MM.1S (cell line): Measurements from ENCODE around the gene SP110.

Experiments
- DNase-seq: peaks from one replicate; pipeline ENCODE4 v3.0.0-alpha.2; 2015
- H2AFZ ChIP-seq: fragments of 300-600 bp; sonication (generic); 2 replicates; pipeline ENCODE4 v1.6.0; 2016; ENCODE audit warnings: antibody characterized with exemption, low read length
- H3F3A ChIP-seq: fragments of 300-600 bp; sonication (generic); 2 replicates; pipeline ENCODE4 v1.6.1; 2016; ENCODE audit warnings: mild to moderate bottlenecking, antibody characterized with exemption, low read length, moderate library complexity, mixed read lengths; ENCODE audit not compliant: insufficient read depth
- H3K27ac ChIP-seq: fragments of 300-600 bp; sonication (generic); 2 replicates; pipeline ENCODE4 v1.5.1; 2016; ENCODE audit warnings: mild to moderate bottlenecking, low read length
- H3K27me3 ChIP-seq: fragments of 300-600 bp; sonication (generic); replicated peaks from 2 replicates; pipeline ENCODE4 v1.6.0; 2016; ENCODE audit warnings: low read length; ENCODE audit not compliant: insufficient read depth
- H3K36me3 ChIP-seq: fragments of 300-600 bp; sonication (generic); replicated peaks from 2 replicates; pipeline ENCODE4 v1.6.1; 2016; ENCODE audit warnings: mild to moderate bottlenecking, low read length, mixed read lengths; ENCODE audit not compliant: insufficient read depth
- H3K4me1 ChIP-seq: fragments of 300-600 bp; sonication (generic); 2 replicates; pipeline ENCODE4 v1.6.1; 2016; ENCODE audit warnings: low read length, mixed read lengths
- H3K4me2 ChIP-seq: fragments of 300-600 bp; sonication (generic); 2 replicates; pipeline ENCODE4 v1.6.0; 2016; ENCODE audit warnings: low read depth, low read length
- H3K4me3 ChIP-seq: fragments of 300-600 bp; sonication (generic); 2 replicates; pipeline ENCODE4 v1.5.1; 2016; ENCODE audit warnings: low read length, mixed read lengths
- H3K79me2 ChIP-seq: fragments of 300-600 bp; sonication (generic); 2 replicates; pipeline ENCODE4 v1.6.1; 2016; ENCODE audit warnings: mixed run types, low read length, mixed read lengths
- H3K9ac ChIP-seq: fragments of 300-600 bp; sonication (generic); 2 replicates; pipeline ENCODE4 v1.6.1; 2016; ENCODE audit warnings: low read length, mixed read lengths
- H3K9me2 ChIP-seq: fragments of 300-600 bp; sonication (generic); replicated peaks from 2 replicates; pipeline ENCODE4 v1.6.1; 2016; ENCODE audit warnings: mild to moderate bottlenecking, low read length, mixed read lengths; ENCODE audit not compliant: insufficient read depth
- H3K9me3 ChIP-seq: fragments of 300-600 bp; sonication (generic); replicated peaks from 2 replicates; pipeline ENCODE4 v1.6.1; 2016; ENCODE audit warnings: mild to moderate bottlenecking, low read length, mixed read lengths; ENCODE audit not compliant: insufficient read depth
- H4K20me1 ChIP-seq: fragments of 300-600 bp; sonication (generic); 2 replicates; pipeline ENCODE4 v1.6.1; 2016; ENCODE audit warnings: mild to moderate bottlenecking, low read length, moderate library complexity, mixed read lengths; ENCODE audit not compliant: insufficient read depth
- EZH2 ChIP-seq: fragments of 300-600 bp; sonication (generic); optimal IDR thresholded peaks from 2 replicates; pipeline ENCODE3; 2017; ENCODE audit warnings: low read depth, mild to moderate bottlenecking, antibody characterized with exemption, low read length, mixed read lengths
- EZH2phosphoT487 ChIP-seq: fragments of 300-600 bp; sonication (generic); IDR thresholded peaks from 2 replicates; pipeline ENCODE4 v1.6.1; 2018; ENCODE audit warnings: antibody characterized with exemption, low read length
- TF ChIP-seq, protein P1 (sequence below): fragments of 300-600 bp; sonication (generic); IDR thresholded peaks from 2 replicates; pipeline ENCODE4 v1.5.1; 2016; ENCODE audit warnings: antibody characterized with exemption, low read length, mixed read lengths

Gene SP110

DNA sequence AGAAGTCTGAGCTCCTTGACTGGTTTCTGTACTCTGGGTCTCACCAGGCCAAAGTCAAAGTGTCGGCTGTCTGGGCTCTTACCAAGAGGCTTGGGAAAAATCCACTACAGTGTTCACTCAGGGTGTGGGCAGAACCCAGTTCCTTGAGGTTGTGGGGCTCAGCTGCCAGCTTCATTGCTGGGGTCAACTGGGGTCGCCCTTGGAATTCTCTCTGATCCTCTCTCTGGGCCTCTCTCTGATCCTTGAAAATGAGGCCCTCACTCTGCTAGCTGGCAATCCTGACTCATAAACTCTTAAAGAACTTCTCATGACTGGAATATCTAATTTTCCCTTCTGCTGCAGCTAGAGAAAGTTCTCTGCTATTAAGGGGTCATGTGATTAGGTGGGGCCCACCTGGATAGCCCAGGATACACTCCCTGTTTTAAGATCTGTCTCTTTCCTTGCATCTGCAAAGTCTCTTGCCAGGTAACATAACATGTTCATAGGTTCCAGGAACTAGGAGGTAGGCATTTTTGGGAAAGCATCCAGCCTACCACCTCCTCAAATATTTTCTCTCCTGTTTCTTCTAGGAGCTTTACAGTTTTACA, 66.3 kb downstream of the SP110 start:
- no peak overlapping the region for H2AFZ ChIP-seq
- H3K4me3 ChIP-seq, result no peak overlapping the region
- H3K36me3 ChIP-seq, result no peaks in the 10 kb centered on the region
- no peak overlapping the region for H3K27ac ChIP-seq
- no peaks in the 10 kb centered on the region for H3K9me2 ChIP-seq
- no peaks in the 10 kb centered on the region for H3F3A ChIP-seq
- H3K9me3 ChIP-seq, result no peaks in the 10 kb centered on the region
- H3K27me3 ChIP-seq, result no peaks in the 10 kb centered on the region
- no peaks in the 10 kb centered on the region for H3K79me2 ChIP-seq
- TF ChIP-seq, protein P1, sequence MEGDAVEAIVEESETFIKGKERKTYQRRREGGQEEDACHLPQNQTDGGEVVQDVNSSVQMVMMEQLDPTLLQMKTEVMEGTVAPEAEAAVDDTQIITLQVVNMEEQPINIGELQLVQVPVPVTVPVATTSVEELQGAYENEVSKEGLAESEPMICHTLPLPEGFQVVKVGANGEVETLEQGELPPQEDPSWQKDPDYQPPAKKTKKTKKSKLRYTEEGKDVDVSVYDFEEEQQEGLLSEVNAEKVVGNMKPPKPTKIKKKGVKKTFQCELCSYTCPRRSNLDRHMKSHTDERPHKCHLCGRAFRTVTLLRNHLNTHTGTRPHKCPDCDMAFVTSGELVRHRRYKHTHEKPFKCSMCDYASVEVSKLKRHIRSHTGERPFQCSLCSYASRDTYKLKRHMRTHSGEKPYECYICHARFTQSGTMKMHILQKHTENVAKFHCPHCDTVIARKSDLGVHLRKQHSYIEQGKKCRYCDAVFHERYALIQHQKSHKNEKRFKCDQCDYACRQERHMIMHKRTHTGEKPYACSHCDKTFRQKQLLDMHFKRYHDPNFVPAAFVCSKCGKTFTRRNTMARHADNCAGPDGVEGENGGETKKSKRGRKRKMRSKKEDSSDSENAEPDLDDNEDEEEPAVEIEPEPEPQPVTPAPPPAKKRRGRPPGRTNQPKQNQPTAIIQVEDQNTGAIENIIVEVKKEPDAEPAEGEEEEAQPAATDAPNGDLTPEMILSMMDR, result no peak
- TF ChIP-seq EZH2phosphoT487 (no peak), EZH2 (no peak)
- no peak overlapping the region for H3K4me2 ChIP-seq
- no peaks in the 10 kb centered on the region for H4K20me1 ChIP-seq
- H3K4me1 ChIP-seq, result no peaks in the 10 kb centered on the region
- no peak overlapping the region for H3K9ac ChIP-seq
- DNase-seq, result no peak

- no peak overlapping the region for H3K9ac ChIP-seq
- no peaks in the 10 kb centered on the region for H3K79me2 ChIP-seq
- no peak overlapping the region for H3K4me2 ChIP-seq
- H3K27me3 ChIP-seq, result no peaks in the 10 kb centered on the region
- H3K27ac ChIP-seq, result no peak overlapping the region
- H3K4me3 ChIP-seq, result no peak overlapping the region
- no peaks in the 10 kb centered on the region for H3K4me1 ChIP-seq
- no peaks in the 10 kb centered on the region for H3K36me3 ChIP-seq
- no peak overlapping the region for H2AFZ ChIP-seq
- no peaks in the 10 kb centered on the region for H3K9me3 ChIP-seq
- no peak for DNase-seq
- H4K20me1 ChIP-seq, result no peaks in the 10 kb centered on the region
- TF ChIP-seq EZH2phosphoT487 (no peak), EZH2 (no peak)
- TF ChIP-seq, protein P1, result no peak
- no peaks in the 10 kb centered on the region for H3F3A ChIP-seq
- no peaks in the 10 kb centered on the region for H3K9me2 ChIP-seq
Measured at GRCh38 chr2:230152334-230152733, 67.5 kb downstream of the SP110 start.

GRCh38 chr2:230144355-230144754, 75.4 kb downstream of the SP110 start:
- Histone ChIP-seq H3K9me3 (no peaks in the 10 kb centered on the region; the same call in 1 of the 2 replicates), H3K79me2 (no peaks in the 10 kb centered on the region), H3F3A (no peaks in the 10 kb centered on the region), H2AFZ (no peak overlapping the region), H3K4me3 (no peak overlapping the region), H3K4me1 (no peaks in the 10 kb centered on the region), H3K4me2 (no peak overlapping the region), H3K9ac (no peak overlapping the region), H3K27ac (no peak overlapping the region), H4K20me1 (no peaks in the 10 kb centered on the region), H3K36me3 (no peaks in the 10 kb centered on the region), H3K27me3 (no peaks in the 10 kb centered on the region), H3K9me2 (no peaks in the 10 kb centered on the region)
- DNase-seq, result no peak
- TF ChIP-seq EZH2phosphoT487 (no peak), EZH2 (no peak)
- TF ChIP-seq, protein P1, result no peak
